MCF 10A (cell line): ENCODE data around the gene TANC1. TPM values are rescaled to one million over a fixed set of nuclear protein-coding genes. Genes with fewer than 3 reads are reported as not detected.

Experiments used
- BruUV-seq: library from RNA; stranded (reverse); fragments of 400-500 nt; replicated peaks from 2 replicates; lab custom pipeline; 2021; lab: Mats Ljungman, UMichigan
- CTCF ChIA-PET: fragments of 300-600 bp; sonication (Branson Sonifier 250); formaldehyde crosslinking; extraction: SDS; loops from one replicate; lab custom pipeline; 2021; ENCODE audit warnings: antibody characterized with exemption, inconsistent platforms; lab: Yijun Ruan, JAX
- POLR2A ChIA-PET: fragments of 300-600, 350-650 bp; sonication (Branson Sonifier 250); formaldehyde crosslinking; extraction: SDS; loops from one replicate; lab custom pipeline; 2020; ENCODE audit warnings: antibody characterized with exemption, inconsistent platforms; lab: Yijun Ruan, JAX
- DNase-seq: peaks from one replicate; pipeline ENCODE4 v3.0.0-alpha.2; 2018; ENCODE audit not compliant: unreplicated experiment
- H3K27ac Mint-ChIP-seq: one replicate; pipeline ENCODE4 v1.8.0; 2022; ENCODE audit warnings: mild to moderate bottlenecking, low read depth, mixed read lengths; ENCODE audit not compliant: unreplicated experiment
- H3K27me3 Mint-ChIP-seq: one replicate; pipeline ENCODE4 v1.8.0; 2022; ENCODE audit warnings: mixed read lengths; ENCODE audit not compliant: insufficient read depth, unreplicated experiment
- H3K36me3 Mint-ChIP-seq: one replicate; pipeline ENCODE4 v1.8.0; 2022; ENCODE audit warnings: mild to moderate bottlenecking, moderate library complexity, mixed read lengths; ENCODE audit not compliant: insufficient read depth, unreplicated experiment
- H3K4me1 Mint-ChIP-seq: one replicate; pipeline ENCODE4 v1.8.0; 2022; ENCODE audit warnings: mixed read lengths; ENCODE audit not compliant: insufficient read depth, unreplicated experiment
- H3K4me3 Mint-ChIP-seq: one replicate; pipeline ENCODE4 v1.8.0; 2022; ENCODE audit warnings: mild to moderate bottlenecking, moderate library complexity, mixed read lengths; ENCODE audit not compliant: unreplicated experiment
- H3K9me3 Mint-ChIP-seq: one replicate; pipeline ENCODE4 v1.8.0; 2022; ENCODE audit warnings: mixed read lengths; ENCODE audit not compliant: unreplicated experiment
- CTCF ChIP-seq: fragments of 200-600 bp; IDR thresholded peaks from one replicate; pipeline ENCODE4 v1.8.0; 2022; ENCODE audit warnings: antibody characterized with exemption, mild to moderate bottlenecking; ENCODE audit not compliant: unreplicated experiment
- intact Hi-C: fragments of 100-400 bp; cut with micrococcal nuclease; formaldehyde crosslinking; loops from 2 replicates; pipeline ENCODE4 v1.14.1; 2022
- total RNA-seq: library from RNA; stranded (reverse); gene quantifications from 2 replicates; pipeline ENCODE4 v1.2.3, GENCODE V29; 2022

Gene TANC1
- total RNA-seq, 1 experiment from 2014 or later = 35.3 TPM

- H3K27me3 Mint-ChIP-seq = no peaks in the 10 kb centered on the region
- no peak overlapping the region for H3K4me3 Mint-ChIP-seq
- H3K4me1 Mint-ChIP-seq = no peaks in the 10 kb centered on the region
- POLR2A ChIA-PET = no interaction called here
- no peak overlapping the region for H3K27ac Mint-ChIP-seq
- peaks cover 77% of the 10 kb centered on the region for H3K36me3 Mint-ChIP-seq
- no peaks in the 10 kb centered on the region for H3K9me3 Mint-ChIP-seq
- no peak for DNase-seq
- CTCF ChIA-PET = interaction anchor here (0.6 kb wide), 2 partner anchors 38 to 69 kb away, joined by 3 to 4 read pairs; partner anchors contain the start of gene WDSUB1
- BruUV-seq = no TSS peak
- TF ChIP-seq CTCF = no peak
- intact Hi-C loops = no loop called here
Measured at GRCh38 chr2:159217676-159218075, 249.2 kb downstream of the TANC1 start.

DNA sequence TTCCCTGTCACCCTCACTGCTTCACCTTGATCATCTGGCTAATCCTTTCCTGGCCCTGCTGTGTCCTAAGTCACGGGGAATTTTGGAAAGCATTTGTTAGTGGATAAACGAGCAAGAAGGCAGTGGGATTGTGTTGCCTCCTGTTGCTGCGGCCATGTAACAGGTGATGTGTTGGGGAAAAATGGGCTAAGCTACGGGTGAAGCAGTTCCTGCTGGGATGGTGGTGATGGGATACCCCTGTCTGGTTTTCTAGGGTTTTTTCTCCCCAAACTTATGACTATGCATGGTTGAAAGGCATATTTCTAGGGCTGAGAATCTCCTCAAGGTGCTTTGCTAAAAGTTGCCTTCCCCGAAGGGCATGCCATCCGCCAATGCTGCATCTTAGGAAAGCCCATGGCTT is 249.9 kb downstream of the TANC1 start:
- no TSS peak for BruUV-seq
- no peak for DNase-seq
- no peak overlapping the region for H3K27ac Mint-ChIP-seq
- H3K4me3 Mint-ChIP-seq = no peak overlapping the region
- CTCF ChIA-PET = no interaction called here
- H3K9me3 Mint-ChIP-seq = no peaks in the 10 kb centered on the region
- intact Hi-C loops = no loop called here
- TF ChIP-seq CTCF = no peak
- peaks cover 82% of the 10 kb centered on the region for H3K36me3 Mint-ChIP-seq
- POLR2A ChIA-PET = interaction anchor here (0.6 kb wide), 1 partner anchor 93 kb away, joined by 4 read pairs; no protein-coding TSS in a partner anchor
- no peaks in the 10 kb centered on the region for H3K4me1 Mint-ChIP-seq
- H3K27me3 Mint-ChIP-seq = no peaks in the 10 kb centered on the region

DNA sequence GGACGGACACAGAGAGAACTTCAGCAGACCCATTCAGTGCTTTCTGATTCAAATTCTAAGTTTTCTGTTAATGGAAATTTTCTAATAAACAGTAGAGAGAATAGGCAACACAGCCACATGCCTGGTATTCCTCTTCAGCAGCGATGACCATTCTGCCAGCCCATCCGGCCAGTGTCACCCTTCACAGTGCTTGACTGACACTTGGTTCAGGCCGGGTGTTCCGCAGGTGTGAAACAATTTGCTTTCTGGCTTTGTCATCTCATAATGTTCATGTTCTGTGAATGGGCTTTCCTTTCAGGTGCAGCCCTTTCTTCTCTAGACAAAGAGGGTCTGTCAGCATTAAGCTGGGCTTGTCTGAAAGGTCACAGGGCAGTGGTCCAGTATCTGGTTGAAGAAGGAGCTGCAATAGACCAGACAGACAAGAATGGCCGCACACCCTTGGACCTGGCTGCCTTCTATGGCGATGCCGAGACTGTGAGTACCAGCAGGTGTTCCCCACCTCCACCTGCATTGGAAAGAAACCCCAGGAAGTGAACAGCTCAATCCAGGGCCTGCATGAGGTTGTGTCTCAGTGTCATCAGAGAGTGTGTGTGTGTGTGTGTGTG is 251.1 kb downstream of the TANC1 start:
- intact Hi-C loops = no loop called here
- Mint-ChIP-seq H3K9me3 (no peaks in the 10 kb centered on the region), H3K27me3 (no peaks in the 10 kb centered on the region), H3K27ac (no peak overlapping the region), H3K4me3 (no peak overlapping the region), H3K4me1 (peaks cover 4% of the 10 kb centered on the region), H3K36me3 (peaks cover 79% of the 10 kb centered on the region)
- BruUV-seq = no TSS peak
- ChIA-PET CTCF (interaction anchor here (1.1 kb wide), 1 partner anchor 9 kb away, joined by 6 read pairs; no protein-coding TSS in a partner anchor), POLR2A (no interaction called here)
- DNase-seq = no peak
- TF ChIP-seq CTCF = no peak

DNA sequence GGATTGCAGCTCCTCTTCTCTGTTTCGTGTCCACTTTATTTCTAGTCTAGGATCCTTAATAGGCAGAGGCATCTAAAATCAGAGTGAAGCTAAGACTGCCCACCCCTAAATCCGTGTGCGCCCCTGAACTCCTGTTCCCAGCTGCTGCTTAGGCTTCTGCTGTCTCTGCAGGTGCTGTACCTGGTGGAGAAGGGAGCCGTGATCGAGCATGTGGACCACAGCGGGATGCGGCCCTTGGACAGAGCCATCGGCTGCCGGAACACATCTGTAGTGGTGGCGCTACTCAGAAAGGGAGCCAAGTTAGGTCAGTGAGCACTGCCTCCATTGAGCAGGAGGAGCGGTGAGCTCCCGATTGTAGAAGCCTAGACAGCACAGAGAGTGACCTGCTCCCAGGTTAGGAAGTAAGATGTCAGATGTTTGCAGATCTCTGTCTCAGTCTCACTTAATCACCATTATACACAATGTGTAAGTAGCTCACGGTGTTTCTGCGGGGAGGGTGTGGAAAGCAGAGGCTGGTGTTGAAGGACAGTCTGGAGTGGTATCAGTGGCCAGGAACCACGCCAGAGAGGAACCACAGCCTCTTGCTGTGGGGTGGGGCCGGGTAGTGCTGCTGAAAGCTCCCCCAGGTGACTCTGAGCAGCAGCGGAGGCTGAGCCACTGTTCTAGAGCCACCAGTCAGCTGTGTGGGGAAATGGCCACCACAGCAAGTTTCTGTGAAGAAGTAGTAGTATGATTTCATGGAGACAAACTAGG is 255.8 kb downstream of the TANC1 start:
- Mint-ChIP-seq H3K4me1 (peaks cover 4% of the 10 kb centered on the region), H3K36me3 (peaks cover 82% of the 10 kb centered on the region), H3K4me3 (no peak overlapping the region), H3K27ac (no peak overlapping the region), H3K27me3 (no peaks in the 10 kb centered on the region), H3K9me3 (no peaks in the 10 kb centered on the region)
- BruUV-seq = no TSS peak
- no peak for DNase-seq
- intact Hi-C loops = no loop called here
- POLR2A ChIA-PET = interaction anchor here (1.3 kb wide), 1 partner anchor 10 kb away, joined by 3 read pairs; no protein-coding TSS in a partner anchor
- TF ChIP-seq CTCF = no peak
- CTCF ChIA-PET = interaction anchor here (0.7 kb wide), 1 partner anchor 218 kb away, joined by 3 read pairs; no protein-coding TSS in a partner anchor
